Measurements from ENCODE around the gene NOX1.
"Not testable (repeated sequence)": the region's sequence is repeated elsewhere in the genome, so short reads cannot be mapped to it uniquely, and the experiment has no call there.

The NOX1 gene

GRCh38 chrX:100819534-100819836 lies 54.7 kb downstream of the NOX1 start:
- no peak for DNase-seq

- no peak for DNase-seq
Measured at GRCh38 chrX:100817340-100817739, 56.8 kb downstream of the NOX1 start.

GRCh38 chrX:100812216-100813158 lies 61.7 kb downstream of the NOX1 start:
- DNase-seq, result no peak

- DNase-seq, result not testable (repeated sequence)
Measured at GRCh38 chrX:100808265-100808664, 65.9 kb downstream of the NOX1 start.

- DNase-seq, result no peak
Measured at GRCh38 chrX:100804780-100805179, 69.4 kb downstream of the NOX1 start.

- no peak for DNase-seq
Measured at GRCh38 chrX:100802843-100803242, 71.3 kb downstream of the NOX1 start.

- DNase-seq, result no peak
Measured at GRCh38 chrX:100798484-100799214, 75.5 kb downstream of the NOX1 start.

- no peak for DNase-seq
Measured at GRCh38 chrX:100797359-100797758, 76.8 kb downstream of the NOX1 start.

GRCh38 chrX:100796371-100796770 lies 77.8 kb downstream of the NOX1 start:
- DNase-seq, result not testable (repeated sequence)
